PFSK-1 (cell line): ENCODE measurements around the gene TRAP1.

ENCODE experiments used
- FOXP2 ChIP-seq: optimal IDR thresholded peaks from 2 replicates; pipeline ENCODE3; 2011; ENCODE audit warnings: borderline replicate concordance, control low read depth, inconsistent platforms; ENCODE audit not compliant: insufficient read depth; ENCODE audit errors: extremely low read length, extremely low read depth
- POLR2AphosphoS5 ChIP-seq: IDR thresholded peaks from 2 replicates; pipeline ENCODE4 v1.6.1; 2012; ENCODE audit warnings: low read depth, mild to moderate bottlenecking, control low read depth, low read length, moderate library complexity
- SIN3A ChIP-seq: IDR thresholded peaks from 2 replicates; pipeline ENCODE4 v1.6.1; 2012; ENCODE audit warnings: mild to moderate bottlenecking, low read length, moderate library complexity, borderline replicate concordance; ENCODE audit not compliant: insufficient read depth
- TAF1 ChIP-seq: IDR thresholded peaks from 2 replicates; pipeline ENCODE4 v1.6.1; 2012; ENCODE audit warnings: low read length, control low read depth, borderline replicate concordance; ENCODE audit not compliant: insufficient read depth
- TF ChIP-seq, protein P1 (sequence below), 2 experiments: IDR thresholded peaks; 2 replicates each; pipeline versions ENCODE4 v1.6.1 to v1.8.0; 2011 to 2012; ENCODE audit warnings: low read depth in 2 of 2, low read length in 2 of 2, control low read depth in 1 of 2, inconsistent platforms in 1 of 2, mild to moderate bottlenecking in 1 of 2, moderate library complexity in 1 of 2; ENCODE audit not compliant: insufficient read depth in 1 of 2

TRAP1 gene

DNA sequence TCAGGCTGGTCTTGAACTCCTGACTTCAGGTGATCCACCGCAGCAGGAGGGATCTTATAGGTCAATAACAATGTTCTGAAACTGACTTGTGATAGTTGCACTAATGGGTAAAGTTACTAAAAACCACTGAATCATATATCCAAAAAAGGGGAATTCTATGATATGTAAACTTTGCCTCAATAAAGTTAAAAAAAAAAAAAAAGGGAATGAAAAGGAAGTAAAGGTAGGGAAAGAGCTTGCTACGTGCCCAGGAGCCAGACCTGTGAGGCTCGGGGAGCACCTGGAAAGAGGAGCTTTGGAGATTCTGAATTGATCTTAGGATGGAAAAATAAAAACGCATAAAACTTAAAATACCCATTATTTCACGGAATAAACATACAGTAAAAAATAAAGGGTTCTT, 20.8 kb upstream of the TRAP1 start:
- TF ChIP-seq SIN3A: no peak
- no peak for TF ChIP-seq POLR2AphosphoS5
- no peak for TF ChIP-seq FOXP2
- TF ChIP-seq TAF1: no peak
- TF ChIP-seq, protein P1, sequence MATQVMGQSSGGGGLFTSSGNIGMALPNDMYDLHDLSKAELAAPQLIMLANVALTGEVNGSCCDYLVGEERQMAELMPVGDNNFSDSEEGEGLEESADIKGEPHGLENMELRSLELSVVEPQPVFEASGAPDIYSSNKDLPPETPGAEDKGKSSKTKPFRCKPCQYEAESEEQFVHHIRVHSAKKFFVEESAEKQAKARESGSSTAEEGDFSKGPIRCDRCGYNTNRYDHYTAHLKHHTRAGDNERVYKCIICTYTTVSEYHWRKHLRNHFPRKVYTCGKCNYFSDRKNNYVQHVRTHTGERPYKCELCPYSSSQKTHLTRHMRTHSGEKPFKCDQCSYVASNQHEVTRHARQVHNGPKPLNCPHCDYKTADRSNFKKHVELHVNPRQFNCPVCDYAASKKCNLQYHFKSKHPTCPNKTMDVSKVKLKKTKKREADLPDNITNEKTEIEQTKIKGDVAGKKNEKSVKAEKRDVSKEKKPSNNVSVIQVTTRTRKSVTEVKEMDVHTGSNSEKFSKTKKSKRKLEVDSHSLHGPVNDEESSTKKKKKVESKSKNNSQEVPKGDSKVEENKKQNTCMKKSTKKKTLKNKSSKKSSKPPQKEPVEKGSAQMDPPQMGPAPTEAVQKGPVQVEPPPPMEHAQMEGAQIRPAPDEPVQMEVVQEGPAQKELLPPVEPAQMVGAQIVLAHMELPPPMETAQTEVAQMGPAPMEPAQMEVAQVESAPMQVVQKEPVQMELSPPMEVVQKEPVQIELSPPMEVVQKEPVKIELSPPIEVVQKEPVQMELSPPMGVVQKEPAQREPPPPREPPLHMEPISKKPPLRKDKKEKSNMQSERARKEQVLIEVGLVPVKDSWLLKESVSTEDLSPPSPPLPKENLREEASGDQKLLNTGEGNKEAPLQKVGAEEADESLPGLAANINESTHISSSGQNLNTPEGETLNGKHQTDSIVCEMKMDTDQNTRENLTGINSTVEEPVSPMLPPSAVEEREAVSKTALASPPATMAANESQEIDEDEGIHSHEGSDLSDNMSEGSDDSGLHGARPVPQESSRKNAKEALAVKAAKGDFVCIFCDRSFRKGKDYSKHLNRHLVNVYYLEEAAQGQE (IDR thresholded peaks at IDR 0.05; ENCODE audit: insufficient read depth in 1 of 2, low read depth in 2 of 2, low read length in 2 of 2): no peak

DNA sequence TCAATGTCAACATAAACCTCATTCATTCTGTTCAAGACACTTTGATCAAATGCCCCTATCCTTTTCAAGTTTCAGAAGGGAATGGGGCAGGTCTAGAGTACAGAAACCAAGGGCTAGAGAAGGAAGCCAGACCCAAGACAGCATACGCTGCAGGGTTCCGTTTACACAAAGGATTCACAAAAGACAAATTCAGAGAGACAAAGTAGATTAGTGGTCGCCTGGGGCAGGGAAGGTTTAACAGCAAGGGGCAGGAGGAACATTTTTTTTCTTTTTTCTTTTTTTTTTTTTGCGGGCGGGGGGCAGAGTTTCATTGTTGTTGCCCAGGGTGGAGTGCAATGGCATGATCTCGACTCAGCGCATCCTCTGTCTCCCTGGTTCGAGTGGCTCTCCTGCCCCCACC, 19.9 kb upstream of the TRAP1 start:
- no peak for TF ChIP-seq SIN3A
- no peak for TF ChIP-seq POLR2AphosphoS5
- TF ChIP-seq TAF1: no peak
- TF ChIP-seq FOXP2: no peak
- TF ChIP-seq, protein P1 (IDR thresholded peaks at IDR 0.05; ENCODE audit: insufficient read depth in 1 of 2, low read depth in 2 of 2, low read length in 2 of 2): no peak

DNA sequence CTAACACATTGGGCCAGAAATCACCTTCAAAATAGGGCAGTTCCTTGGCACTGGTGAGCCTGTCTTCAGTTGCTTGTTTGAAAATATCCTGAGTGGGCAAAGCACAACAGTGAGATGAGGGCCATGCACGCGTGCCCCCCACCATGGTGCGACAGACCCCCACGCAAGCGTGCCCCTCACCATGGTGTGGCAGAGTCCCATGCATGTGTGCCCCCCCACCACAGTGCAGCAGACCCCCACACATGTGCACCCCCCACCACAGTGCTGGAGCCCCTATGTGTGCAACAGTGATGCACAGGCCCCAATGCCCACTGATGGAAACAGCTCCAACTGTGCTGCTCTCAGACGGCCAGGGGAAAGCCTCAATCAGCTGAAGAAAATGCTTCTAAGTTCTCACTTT, 18.8 kb upstream of the TRAP1 start:
- no peak for TF ChIP-seq SIN3A
- TF ChIP-seq, protein P1 (IDR thresholded peaks at IDR 0.05; ENCODE audit: insufficient read depth in 1 of 2, low read depth in 2 of 2, low read length in 2 of 2): no peak
- no peak for TF ChIP-seq FOXP2
- no peak for TF ChIP-seq POLR2AphosphoS5
- TF ChIP-seq TAF1: no peak

DNA sequence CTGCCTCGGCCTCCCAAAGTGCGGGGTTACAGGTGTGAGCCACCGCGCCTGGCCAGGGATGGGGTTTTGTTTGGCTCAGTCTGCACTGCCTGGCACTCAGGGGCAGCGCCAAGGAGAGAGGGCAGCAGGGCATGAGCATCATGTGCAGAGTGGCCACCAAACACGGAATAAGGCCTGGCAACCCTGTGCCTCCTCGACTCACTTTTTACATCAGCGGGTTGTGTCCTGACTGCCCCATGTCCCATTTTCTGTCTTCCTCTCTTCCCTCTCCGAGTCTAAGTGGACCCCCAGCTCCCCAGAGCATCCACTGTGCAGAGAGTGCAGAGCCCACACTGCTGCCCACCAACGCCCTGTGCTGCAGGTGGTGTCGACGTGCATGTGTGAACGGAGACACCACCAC, 18.2 kb upstream of the TRAP1 start:
- TF ChIP-seq POLR2AphosphoS5: no peak
- TF ChIP-seq, protein P1 (IDR thresholded peaks at IDR 0.05; ENCODE audit: insufficient read depth in 1 of 2, low read depth in 2 of 2, low read length in 2 of 2): no peak

DNA sequence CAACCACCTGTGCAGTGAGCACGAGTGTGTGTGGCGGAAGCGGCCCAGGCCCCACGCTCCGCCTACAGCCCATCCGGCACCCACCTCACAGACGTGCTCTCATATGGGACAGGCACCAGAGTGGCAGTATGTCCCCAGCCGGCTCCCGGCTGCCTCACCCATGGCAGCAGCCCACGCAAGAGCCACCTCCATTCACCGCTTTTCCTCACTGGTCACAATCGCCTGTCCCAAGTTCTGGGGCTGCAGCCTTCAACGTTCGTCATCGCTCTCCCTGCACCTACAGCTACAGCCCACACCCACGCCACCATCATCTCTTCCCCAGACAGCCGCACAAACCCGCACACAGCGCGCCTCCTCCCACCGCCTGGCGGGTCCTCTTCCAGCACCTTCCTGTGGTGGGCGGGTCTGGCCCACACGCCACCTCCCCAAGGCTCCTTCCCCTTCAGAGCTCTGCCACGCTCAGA, 17.5 kb upstream of the TRAP1 start:
- TF ChIP-seq POLR2AphosphoS5: no peak
- no peak for TF ChIP-seq FOXP2
- TF ChIP-seq TAF1: no peak
- TF ChIP-seq, protein P1 (IDR thresholded peaks at IDR 0.05; ENCODE audit: insufficient read depth in 1 of 2, low read depth in 2 of 2, low read length in 2 of 2): no peak
- TF ChIP-seq SIN3A: no peak
